Endodermal cell (in vitro differentiated cells): Measurements from ENCODE around the gene CD300LF. TPM values are rescaled to one million over a fixed set of nuclear protein-coding genes. Genes with fewer than 3 reads are reported as not detected.

Experiments used
- DNase-seq: peaks from one replicate; pipeline ENCODE4 v3.0.0-alpha.2; 2017
- H3K27ac ChIP-seq: 2 replicates; pipeline ENCODE4 v1.5.1; 2013; ENCODE audit warnings: mild to moderate bottlenecking, low read depth, low read length, moderate library complexity
- H3K27me3 ChIP-seq: 2 replicates; pipeline ENCODE4 v1.6.1; 2013; ENCODE audit warnings: mild to moderate bottlenecking, low read length, moderate library complexity; ENCODE audit not compliant: insufficient read depth, control insufficient read depth, poor library complexity, severe bottlenecking
- H3K36me3 ChIP-seq: 2 replicates; pipeline ENCODE4 v1.7.0; 2013; ENCODE audit warnings: mild to moderate bottlenecking, low read length, moderate library complexity; ENCODE audit not compliant: control insufficient read depth, insufficient read depth
- H3K4me1 ChIP-seq: one replicate; pipeline ENCODE4 v1.7.0; 2013; ENCODE audit warnings: low read length; ENCODE audit not compliant: control insufficient read depth, insufficient read depth
- H3K4me3 ChIP-seq: 2 replicates; pipeline ENCODE4 v1.5.1; 2013; ENCODE audit warnings: mild to moderate bottlenecking, low read length, moderate library complexity
- H3K9ac ChIP-seq: 2 replicates; pipeline ENCODE4 v1.6.1; 2013; ENCODE audit warnings: mild to moderate bottlenecking, low read length, moderate library complexity; ENCODE audit not compliant: poor library complexity, severe bottlenecking; ENCODE audit errors: extremely low read depth
- H3K9me3 ChIP-seq: 2 replicates; pipeline ENCODE4 v1.6.1; 2013; ENCODE audit warnings: mild to moderate bottlenecking, low read length, moderate library complexity; ENCODE audit not compliant: control insufficient read depth
- H3K27ac Mint-ChIP-seq: 2 replicates; pipeline ENCODE4 v1.8.0; 2020; ENCODE audit warnings: mixed read lengths
- H3K27me3 Mint-ChIP-seq: 2 replicates; pipeline ENCODE4 v1.8.0; 2021; ENCODE audit warnings: mild to moderate bottlenecking, mixed read lengths; ENCODE audit not compliant: insufficient read depth
- H3K36me3 Mint-ChIP-seq: 2 replicates; pipeline ENCODE4 v1.8.0; 2020; ENCODE audit warnings: low read depth, mixed read lengths
- H3K4me1 Mint-ChIP-seq: 2 replicates; pipeline ENCODE4 v1.8.0; 2020; ENCODE audit warnings: mixed read lengths
- H3K4me3 Mint-ChIP-seq: 2 replicates; pipeline ENCODE4 v1.8.0; 2020; ENCODE audit warnings: mild to moderate bottlenecking, moderate library complexity, mixed read lengths
- H3K9me3 Mint-ChIP-seq: 2 replicates; pipeline ENCODE4 v1.8.0; 2020; ENCODE audit warnings: mild to moderate bottlenecking, mixed read lengths
- WGBS, 2 experiments: methylation state at CpG; one replicate each; pipeline versions ENCODE4 v1.1.5 to v1.1.7; 2013; ENCODE audit warnings: missing lambda C conversion rate in 2 of 2, mixed read lengths in 1 of 2; ENCODE audit not compliant: insufficient coverage in 1 of 2, insufficient read length in 1 of 2; 5-methylcytosine and 5-hydroxymethylcytosine counted together
- total RNA-seq, 2 donors: library from RNA; stranded (reverse); fragmentation: NEBNext Ultra II Directional in 1 of 2; extraction: Animal tissue kit (Norgen Biotek cat#: 25700) in 1 of 2; gene quantifications; 2 replicates in 1 of 2; 3 replicates in 1 of 2; pipeline ENCODE4 v1.2.1, GENCODE V29; 2021
- TF ChIP-seq, protein P1 (sequence below): fragments of 200-600 bp; sonication (generic); conservative IDR thresholded peaks from 2 replicates; pipeline ENCODE4 v1.5.0; 2021; ENCODE audit warnings: antibody characterized with exemption, mild to moderate bottlenecking

CD300LF gene
- total RNA-seq, 2 donors from 2014 or later = not detected

GRCh38 chr17:74740641-74741387 lies 28.1 kb upstream of the CD300LF start:
- H3K9ac ChIP-seq = no peak overlapping the region
- H3K4me3 ChIP-seq = no peak overlapping the region
- Mint-ChIP-seq H3K27me3 (peaks cover 5% of the 10 kb centered on the region), H3K4me1 (peaks cover 25% of the 10 kb centered on the region), H3K27ac (no peak overlapping the region), H3K4me3 (no peak overlapping the region), H3K9me3 (no peaks in the 10 kb centered on the region), H3K36me3 (no peaks in the 10 kb centered on the region)
- DNase-seq = no peak
- H3K27ac ChIP-seq = no peak overlapping the region
- H3K9me3 ChIP-seq = no peaks in the 10 kb centered on the region
- peaks cover 9% of the 10 kb centered on the region for H3K27me3 ChIP-seq
- no peaks in the 10 kb centered on the region for H3K36me3 ChIP-seq
- 94 to 95% methylated on average over 17 of the region's 17 CpGs for WGBS, 2 experiments
- TF ChIP-seq, protein P1, sequence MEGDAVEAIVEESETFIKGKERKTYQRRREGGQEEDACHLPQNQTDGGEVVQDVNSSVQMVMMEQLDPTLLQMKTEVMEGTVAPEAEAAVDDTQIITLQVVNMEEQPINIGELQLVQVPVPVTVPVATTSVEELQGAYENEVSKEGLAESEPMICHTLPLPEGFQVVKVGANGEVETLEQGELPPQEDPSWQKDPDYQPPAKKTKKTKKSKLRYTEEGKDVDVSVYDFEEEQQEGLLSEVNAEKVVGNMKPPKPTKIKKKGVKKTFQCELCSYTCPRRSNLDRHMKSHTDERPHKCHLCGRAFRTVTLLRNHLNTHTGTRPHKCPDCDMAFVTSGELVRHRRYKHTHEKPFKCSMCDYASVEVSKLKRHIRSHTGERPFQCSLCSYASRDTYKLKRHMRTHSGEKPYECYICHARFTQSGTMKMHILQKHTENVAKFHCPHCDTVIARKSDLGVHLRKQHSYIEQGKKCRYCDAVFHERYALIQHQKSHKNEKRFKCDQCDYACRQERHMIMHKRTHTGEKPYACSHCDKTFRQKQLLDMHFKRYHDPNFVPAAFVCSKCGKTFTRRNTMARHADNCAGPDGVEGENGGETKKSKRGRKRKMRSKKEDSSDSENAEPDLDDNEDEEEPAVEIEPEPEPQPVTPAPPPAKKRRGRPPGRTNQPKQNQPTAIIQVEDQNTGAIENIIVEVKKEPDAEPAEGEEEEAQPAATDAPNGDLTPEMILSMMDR = no peak
- peaks cover 22% of the 10 kb centered on the region for H3K4me1 ChIP-seq

- Histone ChIP-seq H3K4me1 (peaks cover 16% of the 10 kb centered on the region), H3K27me3 (peaks cover 12% of the 10 kb centered on the region), H3K4me3 (no peak overlapping the region), H3K27ac (no peak overlapping the region), H3K36me3 (no peaks in the 10 kb centered on the region), H3K9ac (no peak overlapping the region), H3K9me3 (no peaks in the 10 kb centered on the region)
- TF ChIP-seq, protein P1 = no peak
- Mint-ChIP-seq H3K4me3 (no peak overlapping the region), H3K27ac (no peak overlapping the region), H3K36me3 (no peaks in the 10 kb centered on the region), H3K27me3 (peaks cover 5% of the 10 kb centered on the region), H3K4me1 (peaks cover 23% of the 10 kb centered on the region), H3K9me3 (no peaks in the 10 kb centered on the region)
- WGBS, 2 experiments = 93 to 96% methylated on average over 3 to 6 of the region's 6 CpGs
- DNase-seq = no peak
These were observed 27.4 kb upstream of the CD300LF start for GRCh38 chr17:74740173-74740572.

GRCh38 chr17:74739227-74739831 lies 26.6 kb upstream of the CD300LF start:
- Mint-ChIP-seq H3K27ac (no peak overlapping the region), H3K4me1 (peaks cover 20% of the 10 kb centered on the region), H3K27me3 (peaks cover 5% of the 10 kb centered on the region), H3K4me3 (no peak overlapping the region), H3K36me3 (no peaks in the 10 kb centered on the region), H3K9me3 (no peaks in the 10 kb centered on the region)
- Histone ChIP-seq H3K9me3 (no peaks in the 10 kb centered on the region), H3K36me3 (no peaks in the 10 kb centered on the region), H3K4me1 (peaks cover 11% of the 10 kb centered on the region), H3K9ac (no peak overlapping the region), H3K27ac (no peak overlapping the region), H3K4me3 (no peak overlapping the region), H3K27me3 (peaks cover 15% of the 10 kb centered on the region)
- WGBS, 2 experiments = 90 to 91% methylated on average over 3 to 12 of the region's 12 CpGs
- TF ChIP-seq, protein P1 = no peak
- DNase-seq = no peak
